Measurements from ENCODE around the gene ABCG1.

DNA sequence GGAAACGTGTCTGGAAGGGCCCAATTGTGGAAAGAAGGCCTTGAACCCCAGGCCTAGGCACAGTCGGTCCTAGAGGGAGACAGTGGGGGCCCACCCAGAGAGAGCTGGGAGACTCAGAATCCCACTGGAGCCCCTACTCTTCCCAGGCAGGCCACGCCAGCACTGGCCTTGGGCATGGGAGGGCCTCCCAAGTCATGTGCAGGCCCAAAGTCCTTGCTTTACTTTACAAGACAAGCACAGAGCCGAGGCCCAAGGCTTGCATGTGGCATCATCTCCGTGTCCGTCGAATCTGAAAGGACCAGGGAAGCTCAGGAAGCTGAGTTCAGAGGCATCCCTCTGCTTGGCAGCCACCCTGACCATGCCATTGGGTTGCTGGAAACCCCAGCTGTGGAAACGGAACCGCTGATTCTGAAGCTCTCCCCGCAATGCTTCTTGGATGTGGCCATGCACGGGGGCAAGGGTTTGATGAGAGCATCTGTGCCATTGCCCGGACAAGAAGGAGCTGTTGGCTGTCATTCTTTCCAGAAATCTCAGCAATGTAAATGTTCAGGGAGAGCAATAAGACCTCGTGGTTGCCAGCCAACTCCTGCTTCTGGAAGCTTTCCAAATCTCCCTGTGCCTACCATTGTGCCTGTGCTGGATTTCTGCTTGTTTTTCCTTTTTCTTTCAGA lies 32.8 kb downstream of the ABCG1 start:
- TF ChIP-seq, protein P1, sequence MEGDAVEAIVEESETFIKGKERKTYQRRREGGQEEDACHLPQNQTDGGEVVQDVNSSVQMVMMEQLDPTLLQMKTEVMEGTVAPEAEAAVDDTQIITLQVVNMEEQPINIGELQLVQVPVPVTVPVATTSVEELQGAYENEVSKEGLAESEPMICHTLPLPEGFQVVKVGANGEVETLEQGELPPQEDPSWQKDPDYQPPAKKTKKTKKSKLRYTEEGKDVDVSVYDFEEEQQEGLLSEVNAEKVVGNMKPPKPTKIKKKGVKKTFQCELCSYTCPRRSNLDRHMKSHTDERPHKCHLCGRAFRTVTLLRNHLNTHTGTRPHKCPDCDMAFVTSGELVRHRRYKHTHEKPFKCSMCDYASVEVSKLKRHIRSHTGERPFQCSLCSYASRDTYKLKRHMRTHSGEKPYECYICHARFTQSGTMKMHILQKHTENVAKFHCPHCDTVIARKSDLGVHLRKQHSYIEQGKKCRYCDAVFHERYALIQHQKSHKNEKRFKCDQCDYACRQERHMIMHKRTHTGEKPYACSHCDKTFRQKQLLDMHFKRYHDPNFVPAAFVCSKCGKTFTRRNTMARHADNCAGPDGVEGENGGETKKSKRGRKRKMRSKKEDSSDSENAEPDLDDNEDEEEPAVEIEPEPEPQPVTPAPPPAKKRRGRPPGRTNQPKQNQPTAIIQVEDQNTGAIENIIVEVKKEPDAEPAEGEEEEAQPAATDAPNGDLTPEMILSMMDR (IDR thresholded peaks at IDR 0.05; ENCODE audit: poor library complexity, severe bottlenecking): no peak
- TF ChIP-seq, protein P2, sequence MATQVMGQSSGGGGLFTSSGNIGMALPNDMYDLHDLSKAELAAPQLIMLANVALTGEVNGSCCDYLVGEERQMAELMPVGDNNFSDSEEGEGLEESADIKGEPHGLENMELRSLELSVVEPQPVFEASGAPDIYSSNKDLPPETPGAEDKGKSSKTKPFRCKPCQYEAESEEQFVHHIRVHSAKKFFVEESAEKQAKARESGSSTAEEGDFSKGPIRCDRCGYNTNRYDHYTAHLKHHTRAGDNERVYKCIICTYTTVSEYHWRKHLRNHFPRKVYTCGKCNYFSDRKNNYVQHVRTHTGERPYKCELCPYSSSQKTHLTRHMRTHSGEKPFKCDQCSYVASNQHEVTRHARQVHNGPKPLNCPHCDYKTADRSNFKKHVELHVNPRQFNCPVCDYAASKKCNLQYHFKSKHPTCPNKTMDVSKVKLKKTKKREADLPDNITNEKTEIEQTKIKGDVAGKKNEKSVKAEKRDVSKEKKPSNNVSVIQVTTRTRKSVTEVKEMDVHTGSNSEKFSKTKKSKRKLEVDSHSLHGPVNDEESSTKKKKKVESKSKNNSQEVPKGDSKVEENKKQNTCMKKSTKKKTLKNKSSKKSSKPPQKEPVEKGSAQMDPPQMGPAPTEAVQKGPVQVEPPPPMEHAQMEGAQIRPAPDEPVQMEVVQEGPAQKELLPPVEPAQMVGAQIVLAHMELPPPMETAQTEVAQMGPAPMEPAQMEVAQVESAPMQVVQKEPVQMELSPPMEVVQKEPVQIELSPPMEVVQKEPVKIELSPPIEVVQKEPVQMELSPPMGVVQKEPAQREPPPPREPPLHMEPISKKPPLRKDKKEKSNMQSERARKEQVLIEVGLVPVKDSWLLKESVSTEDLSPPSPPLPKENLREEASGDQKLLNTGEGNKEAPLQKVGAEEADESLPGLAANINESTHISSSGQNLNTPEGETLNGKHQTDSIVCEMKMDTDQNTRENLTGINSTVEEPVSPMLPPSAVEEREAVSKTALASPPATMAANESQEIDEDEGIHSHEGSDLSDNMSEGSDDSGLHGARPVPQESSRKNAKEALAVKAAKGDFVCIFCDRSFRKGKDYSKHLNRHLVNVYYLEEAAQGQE (IDR thresholded peaks at IDR 0.05; ENCODE audit: borderline replicate concordance): no peak
- TF ChIP-seq RAD21 (conservative IDR thresholded peaks at IDR 0.05) (no peak), POLR2AphosphoS5 (IDR thresholded peaks at IDR 0.05) (no peak), EP300 (conservative IDR thresholded peaks at IDR 0.05; ENCODE audit: poor library complexity, severe bottlenecking) (no peak), EZH2 (IDR thresholded peaks at IDR 0.05; ENCODE audit: borderline replicate concordance, insufficient read depth, low read length, poor library complexity, severe bottlenecking) (no peak), SMC3 (conservative IDR thresholded peaks at IDR 0.05; ENCODE audit: poor library complexity) (no peak), TAF1 (IDR thresholded peaks at IDR 0.05; ENCODE audit: low read depth) (no peak)
